Measurements from ENCODE around the gene PIK3AP1. TPM values are rescaled to one million over a fixed set of nuclear protein-coding genes. Genes with fewer than 3 reads are reported as not detected.

Gene PIK3AP1
- total and polyA plus RNA-seq, 2 donors = 8.1 to 13.0 TPM

DNA sequence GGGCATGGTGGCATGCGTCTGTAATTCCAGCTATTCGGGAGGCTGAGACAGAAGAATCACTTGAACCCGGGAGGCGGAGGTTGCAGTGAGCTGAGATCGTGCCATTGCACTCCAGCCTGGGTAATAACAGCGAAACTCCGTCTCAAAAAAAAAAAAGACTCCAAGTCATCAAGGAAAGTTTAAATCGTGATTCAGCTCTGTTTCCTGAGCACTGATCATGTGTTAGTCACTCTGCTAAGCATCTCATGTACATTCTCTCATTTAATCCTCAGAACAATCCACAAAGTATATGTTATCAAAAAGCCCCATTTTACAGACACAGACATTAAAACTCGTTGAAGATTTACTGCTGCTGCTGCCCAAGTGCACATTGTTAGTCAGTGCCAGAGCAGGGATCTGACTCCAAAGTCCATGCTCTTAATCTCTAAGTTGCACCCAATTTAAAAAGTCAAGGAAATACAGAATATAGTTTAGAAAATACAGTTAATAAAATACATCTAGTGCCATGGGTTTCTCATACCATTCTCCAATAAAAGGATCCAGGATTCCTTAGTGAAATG is 6.2 kb downstream of the PIK3AP1 start:
- Histone ChIP-seq H3K36me3 (ENCODE audit: control insufficient read depth in 2 of 2, insufficient read depth in 2 of 2, low read length in 1 of 2) (no peaks in the 10 kb centered on the region), H3K4me3 (ENCODE audit: low read length in 2 of 2) (no peak overlapping the region), H3K27me3 (ENCODE audit: control insufficient read depth in 2 of 2, insufficient read depth in 1 of 2, low read length in 1 of 2) (no peaks in the 10 kb centered on the region), H3K27ac (ENCODE audit: low read depth in 1 of 2, low read length in 1 of 2) (no peak overlapping the region), H3K4me1 (ENCODE audit: control insufficient read depth in 2 of 2, insufficient read depth in 2 of 2, low read length in 2 of 2) (peaks cover 0 to 10% of the 10 kb centered on the region in 2 donors), H3K9me3 (ENCODE audit: control insufficient read depth in 2 of 2, insufficient read depth in 1 of 2, low read length in 1 of 2) (peaks cover 0 to 2% of the 10 kb centered on the region in 2 donors)
- no peak for DNase-seq (ENCODE audit: low read depth in 6 of 9, low spot score in 9 of 9)
- 95% methylated on average over 9 of the region's 9 CpGs for WGBS

DNA sequence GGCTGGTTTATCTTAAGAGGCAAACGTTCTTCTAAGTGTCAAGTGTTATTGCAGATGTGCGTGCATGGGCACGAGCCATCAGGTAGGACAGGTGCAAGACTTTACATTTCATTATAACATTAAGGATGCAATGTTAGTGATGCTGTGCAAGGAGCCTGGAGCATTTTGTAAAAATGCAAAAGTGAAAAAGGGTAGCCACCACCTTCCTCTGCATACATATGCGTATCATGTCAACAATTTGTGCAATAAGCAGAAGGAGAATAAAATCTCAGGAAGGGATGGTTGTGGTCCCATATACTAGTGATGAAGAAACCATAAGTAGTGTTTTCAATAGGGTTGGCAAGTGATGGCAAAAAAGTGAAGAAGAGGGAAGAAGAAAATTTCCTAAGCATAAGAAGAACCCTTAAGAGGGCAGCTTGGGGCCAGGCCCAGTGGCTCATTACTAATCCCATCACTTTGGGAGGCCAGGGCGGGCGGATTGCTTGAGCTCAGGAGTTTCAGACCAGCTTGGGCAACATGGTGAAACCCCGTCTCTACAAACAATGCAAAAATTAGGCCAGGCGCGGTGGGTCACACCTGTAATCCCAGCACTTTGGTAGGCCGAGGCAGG is 7.5 kb downstream of the PIK3AP1 start:
- H3K27ac ChIP-seq (ENCODE audit: low read depth in 1 of 2, low read length in 1 of 2) = no peak overlapping the region
- DNase-seq (ENCODE audit: low read depth in 6 of 9, low spot score in 9 of 9) = no peak
- WGBS = 95% methylated on average over 10 of the region's 10 CpGs

DNA sequence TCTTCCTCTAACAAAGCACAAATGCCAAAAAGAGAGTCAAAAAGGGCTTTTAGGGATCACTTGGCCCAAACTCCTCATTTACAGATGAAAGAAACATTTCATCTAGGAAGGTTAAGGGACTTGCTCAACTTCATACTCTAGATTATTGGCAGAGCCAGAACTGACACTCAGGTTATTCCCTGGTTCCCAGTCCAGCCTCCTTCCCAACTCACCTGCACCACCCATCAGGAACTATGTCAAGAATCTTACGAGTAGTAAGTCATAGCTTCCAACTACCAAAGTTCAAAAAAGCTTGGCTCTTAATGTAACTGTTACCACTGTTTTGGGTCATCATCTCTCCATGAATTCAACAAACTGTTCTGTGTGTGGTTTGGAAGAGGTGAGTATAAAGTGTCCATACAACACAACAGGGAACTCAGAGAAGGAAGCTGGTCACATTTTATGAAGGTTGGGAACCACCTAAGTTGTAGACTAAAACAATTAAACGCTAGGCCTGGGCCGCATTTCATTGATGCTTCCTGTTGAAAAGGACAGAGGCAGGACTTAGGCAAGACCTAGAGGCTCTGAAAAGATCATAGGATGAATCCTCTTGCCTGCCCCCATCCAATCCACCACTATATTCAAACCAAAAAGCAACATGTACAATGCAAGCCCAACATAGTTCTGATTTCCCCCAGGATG is 9.1 kb downstream of the PIK3AP1 start:
- 97% methylated on average over 3 of the region's 3 CpGs for WGBS
- Histone ChIP-seq H3K27me3 (ENCODE audit: control insufficient read depth in 2 of 2, insufficient read depth in 1 of 2, low read length in 1 of 2) (no peaks in the 10 kb centered on the region), H3K9me3 (ENCODE audit: control insufficient read depth in 2 of 2, insufficient read depth in 1 of 2, low read length in 1 of 2) (no peaks in the 10 kb centered on the region), H3K4me1 (ENCODE audit: control insufficient read depth in 2 of 2, insufficient read depth in 2 of 2, low read length in 2 of 2) (no peaks in the 10 kb centered on the region), H3K36me3 (ENCODE audit: control insufficient read depth in 2 of 2, insufficient read depth in 2 of 2, low read length in 1 of 2) (no peaks in the 10 kb centered on the region), H3K4me3 (ENCODE audit: low read length in 2 of 2) (no peak overlapping the region), H3K27ac (ENCODE audit: low read depth in 1 of 2, low read length in 1 of 2) (no peak overlapping the region)
- no peak for DNase-seq (ENCODE audit: low read depth in 6 of 9, low spot score in 9 of 9)

More for the DNA sequence above, 7.5 kb downstream of the PIK3AP1 start:
- no peaks in the 10 kb centered on the region for H3K4me1 ChIP-seq (ENCODE audit: control insufficient read depth in 2 of 2, insufficient read depth in 2 of 2, low read length in 2 of 2)
- H3K27me3 ChIP-seq (ENCODE audit: control insufficient read depth in 2 of 2, insufficient read depth in 1 of 2, low read length in 1 of 2) = no peaks in the 10 kb centered on the region
- H3K4me3 ChIP-seq (ENCODE audit: low read length in 2 of 2) = no peak overlapping the region
- H3K36me3 ChIP-seq (ENCODE audit: control insufficient read depth in 2 of 2, insufficient read depth in 2 of 2, low read length in 1 of 2) = no peaks in the 10 kb centered on the region
- H3K9me3 ChIP-seq (ENCODE audit: control insufficient read depth in 2 of 2, insufficient read depth in 1 of 2, low read length in 1 of 2) = peaks cover 0 to 2% of the 10 kb centered on the region in 2 donors

GRCh38 chr10:96709525-96709924 is 10.8 kb downstream of the PIK3AP1 start:
- no peak overlapping the region for H3K4me3 ChIP-seq (ENCODE audit: low read length in 2 of 2)
- WGBS = 95% methylated on average over 19 of the region's 19 CpGs
- no peak for DNase-seq (ENCODE audit: low read depth in 6 of 9, low spot score in 9 of 9)
- H3K36me3 ChIP-seq (ENCODE audit: control insufficient read depth in 2 of 2, insufficient read depth in 2 of 2, low read length in 1 of 2) = no peaks in the 10 kb centered on the region
- H3K27ac ChIP-seq (ENCODE audit: low read depth in 1 of 2, low read length in 1 of 2) = no peak overlapping the region
- no peaks in the 10 kb centered on the region for H3K27me3 ChIP-seq (ENCODE audit: control insufficient read depth in 2 of 2, insufficient read depth in 1 of 2, low read length in 1 of 2)
- no peaks in the 10 kb centered on the region for H3K9me3 ChIP-seq (ENCODE audit: control insufficient read depth in 2 of 2, insufficient read depth in 1 of 2, low read length in 1 of 2)
- H3K4me1 ChIP-seq (ENCODE audit: control insufficient read depth in 2 of 2, insufficient read depth in 2 of 2, low read length in 2 of 2) = no peaks in the 10 kb centered on the region

GRCh38 chr10:96708996-96709395 is 11.3 kb downstream of the PIK3AP1 start:
- H3K27me3 ChIP-seq (ENCODE audit: control insufficient read depth in 2 of 2, insufficient read depth in 1 of 2, low read length in 1 of 2) = no peaks in the 10 kb centered on the region
- H3K36me3 ChIP-seq (ENCODE audit: control insufficient read depth in 2 of 2, insufficient read depth in 2 of 2, low read length in 1 of 2) = no peaks in the 10 kb centered on the region
- H3K4me3 ChIP-seq (ENCODE audit: low read length in 2 of 2) = no peak overlapping the region
- WGBS = 98% methylated on average over 7 of the region's 7 CpGs
- no peak for DNase-seq (ENCODE audit: low read depth in 6 of 9, low spot score in 9 of 9)
- no peak overlapping the region for H3K27ac ChIP-seq (ENCODE audit: low read depth in 1 of 2, low read length in 1 of 2)
- H3K9me3 ChIP-seq (ENCODE audit: control insufficient read depth in 2 of 2, insufficient read depth in 1 of 2, low read length in 1 of 2) = no peaks in the 10 kb centered on the region
- H3K4me1 ChIP-seq (ENCODE audit: control insufficient read depth in 2 of 2, insufficient read depth in 2 of 2, low read length in 2 of 2) = no peaks in the 10 kb centered on the region

- no peak for DNase-seq (ENCODE audit: low read depth in 6 of 9, low spot score in 9 of 9)
- no peaks in the 10 kb centered on the region for H3K36me3 ChIP-seq (ENCODE audit: control insufficient read depth in 2 of 2, insufficient read depth in 2 of 2, low read length in 1 of 2)
- H3K4me3 ChIP-seq (ENCODE audit: low read length in 2 of 2) = no peak overlapping the region
- no peaks in the 10 kb centered on the region for H3K9me3 ChIP-seq (ENCODE audit: control insufficient read depth in 2 of 2, insufficient read depth in 1 of 2, low read length in 1 of 2)
- no peaks in the 10 kb centered on the region for H3K27me3 ChIP-seq (ENCODE audit: control insufficient read depth in 2 of 2, insufficient read depth in 1 of 2, low read length in 1 of 2)
- no peaks in the 10 kb centered on the region for H3K4me1 ChIP-seq (ENCODE audit: control insufficient read depth in 2 of 2, insufficient read depth in 2 of 2, low read length in 2 of 2)
- WGBS = 76% methylated on average over 7 of the region's 7 CpGs
- no peak overlapping the region for H3K27ac ChIP-seq (ENCODE audit: low read depth in 1 of 2, low read length in 1 of 2)
These were observed 11.9 kb downstream of the PIK3AP1 start for GRCh38 chr10:96708456-96708855.

- WGBS = 92% methylated on average over 1 of the region's 1 CpG
- no peak overlapping the region for H3K27ac ChIP-seq (ENCODE audit: low read depth in 1 of 2, low read length in 1 of 2)
These were observed 13.9 kb downstream of the PIK3AP1 start for GRCh38 chr10:96706331-96706853.

DNA sequence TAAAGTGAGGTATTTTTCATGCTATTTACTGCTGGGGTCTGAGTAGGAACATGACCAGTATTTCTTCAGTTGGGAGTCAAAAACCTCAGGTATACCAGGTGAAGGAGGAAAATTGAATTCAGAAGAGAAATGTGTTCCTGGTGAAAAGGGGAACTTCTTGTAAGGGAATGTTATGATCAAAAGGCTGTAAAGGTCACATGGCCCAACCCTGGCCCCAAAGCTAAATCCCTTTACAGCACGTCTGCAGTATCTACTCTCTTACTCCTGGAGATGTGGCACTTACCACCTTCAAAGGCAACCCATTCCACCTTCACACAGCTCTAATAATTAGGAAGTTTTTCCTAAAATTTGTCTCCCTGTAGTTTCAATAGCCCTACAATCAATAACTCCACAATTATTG is 15.2 kb downstream of the PIK3AP1 start:
- Histone ChIP-seq H3K9me3 (ENCODE audit: control insufficient read depth in 2 of 2, insufficient read depth in 1 of 2, low read length in 1 of 2) (no peaks in the 10 kb centered on the region), H3K4me1 (ENCODE audit: control insufficient read depth in 2 of 2, insufficient read depth in 2 of 2, low read length in 2 of 2) (peaks cover 0 to 8% of the 10 kb centered on the region in 2 donors), H3K36me3 (ENCODE audit: control insufficient read depth in 2 of 2, insufficient read depth in 2 of 2, low read length in 1 of 2) (no peaks in the 10 kb centered on the region), H3K27me3 (ENCODE audit: control insufficient read depth in 2 of 2, insufficient read depth in 1 of 2, low read length in 1 of 2) (no peaks in the 10 kb centered on the region), H3K4me3 (ENCODE audit: low read length in 2 of 2) (no peak overlapping the region), H3K27ac (ENCODE audit: low read depth in 1 of 2, low read length in 1 of 2) (no peak overlapping the region)
- WGBS = 37% methylated on average over 1 of the region's 1 CpG
- DNase-seq (ENCODE audit: low read depth in 6 of 9, low spot score in 9 of 9) = no peak

More at GRCh38 chr10:96706331-96706853, 13.9 kb downstream of the PIK3AP1 start:
- peaks cover 0 to 2% of the 10 kb centered on the region in 2 donors for H3K4me1 ChIP-seq (ENCODE audit: control insufficient read depth in 2 of 2, insufficient read depth in 2 of 2, low read length in 2 of 2)
- H3K27me3 ChIP-seq (ENCODE audit: control insufficient read depth in 2 of 2, insufficient read depth in 1 of 2, low read length in 1 of 2) = no peaks in the 10 kb centered on the region
- no peak overlapping the region for H3K4me3 ChIP-seq (ENCODE audit: low read length in 2 of 2)
- DNase-seq (ENCODE audit: low read depth in 6 of 9, low spot score in 9 of 9) = no peak
- no peaks in the 10 kb centered on the region for H3K9me3 ChIP-seq (ENCODE audit: control insufficient read depth in 2 of 2, insufficient read depth in 1 of 2, low read length in 1 of 2)
- H3K36me3 ChIP-seq (ENCODE audit: control insufficient read depth in 2 of 2, insufficient read depth in 2 of 2, low read length in 1 of 2) = no peaks in the 10 kb centered on the region

DNA sequence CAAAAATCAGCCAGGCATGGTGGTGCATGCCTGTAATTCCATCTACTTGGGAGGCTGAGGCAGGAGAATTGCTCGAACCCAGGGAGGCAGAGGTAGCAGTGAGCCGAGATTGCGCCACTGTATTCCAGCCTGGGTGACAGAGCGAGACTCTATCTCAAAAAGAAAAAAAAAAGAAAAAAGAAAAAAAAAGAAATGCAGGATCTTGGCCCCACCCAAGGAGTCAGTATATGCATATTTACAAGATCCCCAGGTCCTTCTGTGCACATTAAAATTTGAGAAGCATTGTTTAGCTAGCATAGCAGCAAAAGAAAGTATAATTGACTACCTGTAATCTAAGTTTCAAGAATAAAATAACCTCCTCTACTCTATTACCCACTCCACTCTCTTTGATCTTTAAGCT is 15.8 kb downstream of the PIK3AP1 start:
- Histone ChIP-seq H3K36me3 (ENCODE audit: control insufficient read depth in 2 of 2, insufficient read depth in 2 of 2, low read length in 1 of 2) (no peaks in the 10 kb centered on the region), H3K9me3 (ENCODE audit: control insufficient read depth in 2 of 2, insufficient read depth in 1 of 2, low read length in 1 of 2) (no peaks in the 10 kb centered on the region), H3K27ac (ENCODE audit: low read depth in 1 of 2, low read length in 1 of 2) (no peak overlapping the region), H3K27me3 (ENCODE audit: control insufficient read depth in 2 of 2, insufficient read depth in 1 of 2, low read length in 1 of 2) (no peaks in the 10 kb centered on the region), H3K4me3 (ENCODE audit: low read length in 2 of 2) (no peak overlapping the region), H3K4me1 (ENCODE audit: control insufficient read depth in 2 of 2, insufficient read depth in 2 of 2, low read length in 2 of 2) (peaks cover 0 to 12% of the 10 kb centered on the region in 2 donors)
- no peak for DNase-seq (ENCODE audit: low read depth in 6 of 9, low spot score in 9 of 9)
- WGBS = 96% methylated on average over 4 of the region's 4 CpGs
